BLaER1 treated with 17β-estradiol and CSF1 and Interleukin-3, amounts not matched to agents 10 nM and 100 nM (cell line): ENCODE results near the gene PEX6.
"Not testable (repeated sequence)": the region's sequence is repeated elsewhere in the genome, so short reads cannot be mapped to it uniquely, and the experiment has no call there.

ENCODE experiments used
- H3K27ac ChIP-seq, 11 experiments: shearing (Covaris generic); formaldehyde crosslinking; 2 replicates each; pipeline ENCODE4 v1.8.1; 2022
- H3K27me3 ChIP-seq, 11 experiments: shearing (Covaris generic); formaldehyde crosslinking; 2 replicates each; pipeline ENCODE4 v1.8.1; 2022
- H3K36me3 ChIP-seq, 11 experiments: shearing (Covaris generic); formaldehyde crosslinking; 2 replicates each; pipeline ENCODE4 v1.8.1; 2022
- H3K4me1 ChIP-seq, 10 experiments: shearing (Covaris generic); formaldehyde crosslinking; 2 replicates each; pipeline ENCODE4 v1.8.1; 2022
- H3K4me2 ChIP-seq, 11 experiments: shearing (Covaris generic); formaldehyde crosslinking; 2 replicates each; pipeline ENCODE4 v1.8.1; 2022
- H3K4me3 ChIP-seq, 10 experiments: shearing (Covaris generic); formaldehyde crosslinking; 2 replicates each; pipeline ENCODE4 v1.8.1; 2022
- H3K9ac ChIP-seq, 11 experiments: shearing (Covaris generic); formaldehyde crosslinking; 2 replicates each; pipeline ENCODE4 v1.8.1; 2022
- H3K9me3 ChIP-seq, 11 experiments: shearing (Covaris generic); formaldehyde crosslinking; replicated peaks in 1 of 11; 2 replicates each; pipeline ENCODE4 v1.8.1; 2022
- H4K20me1 ChIP-seq, 11 experiments: shearing (Covaris generic); formaldehyde crosslinking; 2 replicates each; pipeline ENCODE4 v1.8.1; 2022
- Cebpa-rat ChIP-seq, 11 experiments: shearing (Covaris generic); IDR thresholded peaks; 2 replicates each; pipeline ENCODE4 v1.8.1; 2022

The PEX6 gene

DNA sequence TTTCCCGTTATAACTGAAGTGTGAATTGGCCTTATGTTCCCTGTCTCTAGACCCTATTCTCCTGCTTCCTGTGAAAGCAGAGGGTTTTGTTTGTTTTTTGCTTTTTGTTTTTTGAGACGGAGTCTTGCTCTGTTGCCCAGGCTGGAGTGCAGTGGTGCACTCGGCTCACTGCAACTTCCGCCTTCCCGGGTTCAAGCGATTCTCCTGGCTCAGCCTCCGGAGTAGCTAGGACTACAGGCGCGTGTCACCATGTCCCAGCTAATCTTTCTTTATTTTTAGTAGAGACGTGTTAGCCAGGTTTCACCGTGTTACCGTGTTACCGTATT lies 19.1 kb downstream of the PEX6 start:
- Histone ChIP-seq H4K20me1 (peaks cover 0 to 32% (median 19%) of the 10 kb centered on the region in 11 experiments; a peak in 16 of 22 replicates), H3K9ac (no peak overlapping the region), H3K27me3 (peaks cover 21 to 42% (median 39%) of the 10 kb centered on the region in 11 experiments), H3K4me3 (no peak overlapping the region), H3K36me3 (peaks cover 21 to 44% (median 31%) of the 10 kb centered on the region in 11 experiments), H3K9me3 (no peaks in the 10 kb centered on the region), H3K4me1 (peaks cover 0 to 10% (median 0%) of the 10 kb centered on the region in 10 experiments; a peak in 6 of 20 replicates), H3K4me2 (no peak overlapping the region), H3K27ac (no peak overlapping the region)
- no peak for TF ChIP-seq Cebpa-rat (IDR thresholded peaks at IDR 0.05)

- no peak overlapping the region for H3K27ac ChIP-seq
- peaks cover 0 to 25% (median 17%) of the 10 kb centered on the region in 11 experiments; a peak in 14 of 22 replicates for H4K20me1 ChIP-seq
- TF ChIP-seq Cebpa-rat (IDR thresholded peaks at IDR 0.05) = no peak
- no peak overlapping the region for H3K4me3 ChIP-seq
- H3K4me1 ChIP-seq = peaks cover 0 to 10% (median 0%) of the 10 kb centered on the region in 10 experiments; a peak in 6 of 20 replicates
- H3K9me3 ChIP-seq = no peaks in the 10 kb centered on the region
- no peak overlapping the region for H3K4me2 ChIP-seq
- H3K27me3 ChIP-seq = peaks cover 21 to 42% (median 39%) of the 10 kb centered on the region in 11 experiments
- H3K9ac ChIP-seq = no peak overlapping the region
- peaks cover 6 to 28% (median 19%) of the 10 kb centered on the region in 11 experiments; a peak in 20 of 22 replicates for H3K36me3 ChIP-seq
These were observed 20.9 kb downstream of the PEX6 start for GRCh38 chr6:42958125-42958524.

DNA sequence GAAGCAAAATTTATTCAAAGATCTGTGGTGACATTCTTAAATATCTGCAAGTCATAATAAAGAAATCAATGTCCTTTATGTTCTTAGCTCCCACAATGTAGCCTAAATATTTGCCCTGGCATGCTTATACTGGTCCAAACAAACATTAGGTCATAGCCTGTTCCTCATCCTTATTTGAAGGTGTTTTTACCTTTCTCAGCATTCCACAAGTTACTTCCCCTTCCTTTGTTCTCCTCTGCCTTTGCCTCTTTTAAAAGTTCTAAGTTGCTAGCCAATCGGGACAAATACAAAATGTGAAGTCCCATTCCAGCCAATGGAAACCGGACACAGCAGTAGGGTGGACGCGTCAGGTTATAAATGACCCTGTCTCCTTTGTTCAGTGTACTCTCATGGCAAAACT lies 24.6 kb downstream of the PEX6 start:
- not testable (repeated sequence) for H3K4me3 ChIP-seq, H3K27ac ChIP-seq, H3K9ac ChIP-seq, H3K4me1 ChIP-seq, H4K20me1 ChIP-seq, H3K9me3 ChIP-seq, H3K4me2 ChIP-seq, H3K27me3 ChIP-seq
- peaks cover 0 to 29% (median 6%) of the 10 kb centered on the region in 11 experiments; a peak in 10 of 22 replicates for H3K36me3 ChIP-seq

DNA sequence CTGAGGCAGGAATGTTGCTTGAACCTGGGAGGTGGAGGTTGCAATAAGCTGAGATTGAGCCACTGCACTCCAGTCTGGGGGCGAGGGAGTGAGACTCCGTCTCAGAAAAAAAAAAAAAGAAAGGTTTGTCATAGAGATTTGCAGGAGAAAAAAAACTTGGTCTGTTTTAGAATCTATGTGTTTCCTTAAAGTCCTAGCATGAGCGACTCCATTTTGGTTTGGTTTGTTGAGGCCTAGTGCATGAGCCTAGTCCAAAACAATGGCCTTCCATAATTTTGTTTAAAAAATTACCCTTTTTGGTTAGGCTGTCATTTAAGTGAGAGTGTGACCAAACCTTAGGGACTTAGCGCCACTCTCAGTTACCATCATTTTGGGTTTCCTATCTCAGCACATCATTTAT lies 26.6 kb downstream of the PEX6 start:
- no peak overlapping the region for H3K4me3 ChIP-seq
- no peaks in the 10 kb centered on the region for H3K27me3 ChIP-seq
- TF ChIP-seq Cebpa-rat (IDR thresholded peaks at IDR 0.05) = no peak
- H3K9ac ChIP-seq = no peak overlapping the region
- no peaks in the 10 kb centered on the region for H3K4me1 ChIP-seq
- H3K36me3 ChIP-seq = peaks cover 9 to 48% (median 23%) of the 10 kb centered on the region in 11 experiments; a peak in 17 of 22 replicates
- no peak overlapping the region for H3K27ac ChIP-seq
- H3K9me3 ChIP-seq = no peaks in the 10 kb centered on the region
- H3K4me2 ChIP-seq = no peak overlapping the region
- H4K20me1 ChIP-seq = peaks cover 0 to 9% (median 0%) of the 10 kb centered on the region in 11 experiments; a peak in 1 of 22 replicates

DNA sequence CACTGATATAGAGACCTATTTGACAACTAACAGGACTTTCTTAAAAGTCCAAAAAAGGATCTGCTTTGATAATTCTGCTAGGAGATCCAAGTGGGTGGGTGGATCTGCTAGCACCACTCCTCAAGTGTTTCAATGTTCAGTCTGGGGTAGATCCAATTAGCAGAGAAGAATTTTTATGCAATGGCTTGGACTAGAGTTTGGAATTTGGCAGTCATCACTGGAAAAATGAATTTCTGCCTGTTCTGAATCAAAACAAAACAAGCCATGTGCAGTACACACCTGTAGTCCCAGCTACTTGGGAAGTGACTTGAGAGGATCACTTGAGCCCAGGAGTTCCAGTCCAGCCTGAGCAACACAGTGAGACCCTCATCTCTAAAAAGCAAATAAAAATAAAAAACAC lies 31.0 kb downstream of the PEX6 start:
- H3K4me1 ChIP-seq = no peaks in the 10 kb centered on the region
- no peak overlapping the region for H3K4me2 ChIP-seq
- H3K27me3 ChIP-seq = no peaks in the 10 kb centered on the region
- H3K27ac ChIP-seq = no peak overlapping the region
- no peaks in the 10 kb centered on the region for H3K9me3 ChIP-seq
- H3K36me3 ChIP-seq = peaks cover 47 to 87% (median 66%) of the 10 kb centered on the region in 11 experiments
- no peak for TF ChIP-seq Cebpa-rat (IDR thresholded peaks at IDR 0.05)
- H3K4me3 ChIP-seq = no peak overlapping the region
- H4K20me1 ChIP-seq = peaks cover 0 to 22% (median under 1%) of the 10 kb centered on the region in 11 experiments; a peak in 5 of 22 replicates
- no peak overlapping the region for H3K9ac ChIP-seq

GRCh38 chr6:42942444-42942843 lies 36.5 kb downstream of the PEX6 start:
- TF ChIP-seq Cebpa-rat (IDR thresholded peaks at IDR 0.05) = no peak
- Histone ChIP-seq H3K27me3 (no peaks in the 10 kb centered on the region), H3K9ac (peak overlapping the region in 3 of 11 experiments; percentile 0 to 34 (median 16); a peak in 3 of 22 replicates), H3K4me1 (peaks cover 5 to 33% (median 22%) of the 10 kb centered on the region in 10 experiments; a peak in 19 of 20 replicates), H3K27ac (peak overlapping the region in 2 of 11 experiments; percentile 12 to 13; a peak in 1 of 22 replicates), H3K4me2 (no peak overlapping the region), H3K9me3 (no peaks in the 10 kb centered on the region), H4K20me1 (peaks cover 28 to 71% (median 53%) of the 10 kb centered on the region in 11 experiments; a peak in 21 of 22 replicates), H3K4me3 (no peak overlapping the region), H3K36me3 (peaks cover 91 to 100% (median 97%) of the 10 kb centered on the region in 11 experiments)

GRCh38 chr6:42941356-42941755 lies 37.6 kb downstream of the PEX6 start:
- peaks cover 98 to 100% (median 100%) of the 10 kb centered on the region in 11 experiments for H3K36me3 ChIP-seq
- not testable (repeated sequence) for H3K27ac ChIP-seq, H3K27me3 ChIP-seq, H3K4me2 ChIP-seq, H3K9me3 ChIP-seq, H3K4me3 ChIP-seq, H3K9ac ChIP-seq
- H3K4me1 ChIP-seq = peaks cover 12 to 44% (median 33%) of the 10 kb centered on the region in 10 experiments
- peaks cover 39 to 82% (median 64%) of the 10 kb centered on the region in 11 experiments; a peak in 21 of 22 replicates for H4K20me1 ChIP-seq

DNA sequence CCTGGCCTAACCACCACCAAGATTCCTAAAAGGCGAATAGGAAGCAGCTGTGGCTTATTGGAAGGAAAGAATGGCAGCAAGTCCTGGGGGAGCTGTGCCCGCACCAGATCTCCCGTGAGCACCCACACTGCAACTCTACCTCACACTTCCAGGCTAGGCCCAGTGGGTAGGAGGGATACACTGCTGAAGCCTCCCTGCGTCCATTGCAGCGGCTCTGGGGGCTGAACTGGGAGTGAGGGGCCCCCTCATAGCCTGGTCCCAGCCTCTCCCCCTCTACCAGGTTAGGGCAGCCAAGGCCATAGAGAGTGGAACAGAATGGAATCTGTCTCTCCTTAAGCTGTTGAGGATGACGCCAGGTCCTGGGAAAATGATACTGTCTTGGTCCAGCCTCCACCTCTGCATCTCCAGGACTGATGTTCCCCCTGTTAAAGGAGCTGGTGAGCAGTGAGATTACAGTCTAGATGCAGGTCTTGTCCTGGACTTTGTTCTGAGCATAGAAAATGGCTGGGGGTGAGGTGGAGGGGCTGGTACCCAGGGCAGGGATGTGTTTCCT lies 38.4 kb downstream of the PEX6 start:
- no peak overlapping the region for H3K4me3 ChIP-seq
- H3K27me3 ChIP-seq = no peaks in the 10 kb centered on the region
- peaks cover 19 to 52% (median 41%) of the 10 kb centered on the region in 10 experiments for H3K4me1 ChIP-seq
- TF ChIP-seq Cebpa-rat (IDR thresholded peaks at IDR 0.05) = no peak
- peak overlapping the region in 3 of 11 experiments; percentile 16 to 49 (median 24); a peak in 4 of 22 replicates for H3K27ac ChIP-seq
- peaks cover 47 to 90% (median 71%) of the 10 kb centered on the region in 11 experiments; a peak in 21 of 22 replicates for H4K20me1 ChIP-seq
- peaks cover 99 to 100% (median 100%) of the 10 kb centered on the region in 11 experiments for H3K36me3 ChIP-seq
- no peaks in the 10 kb centered on the region for H3K9me3 ChIP-seq
- no peak overlapping the region for H3K4me2 ChIP-seq
- H3K9ac ChIP-seq = peak overlapping the region in 1 of 11 experiments; percentile 29; a peak in 1 of 22 replicates

GRCh38 chr6:42939810-42940167 lies 39.2 kb downstream of the PEX6 start:
- no peak for TF ChIP-seq Cebpa-rat (IDR thresholded peaks at IDR 0.05)
- H3K4me3 ChIP-seq = no peak overlapping the region
- no peak overlapping the region for H3K4me2 ChIP-seq
- H3K9me3 ChIP-seq = no peaks in the 10 kb centered on the region
- no peaks in the 10 kb centered on the region for H3K27me3 ChIP-seq
- peaks cover 99 to 100% (median 100%) of the 10 kb centered on the region in 11 experiments for H3K36me3 ChIP-seq
- peaks cover 27 to 59% (median 49%) of the 10 kb centered on the region in 10 experiments for H3K4me1 ChIP-seq
- peaks cover 55 to 98% (median 79%) of the 10 kb centered on the region in 11 experiments; a peak in 21 of 22 replicates for H4K20me1 ChIP-seq
- peak overlapping the region in 1 of 11 experiments; percentile 69; a peak in 1 of 22 replicates for H3K9ac ChIP-seq
- peak overlapping the region in 3 of 11 experiments; percentile 77 to 99 (median 98); a peak in 5 of 22 replicates for H3K27ac ChIP-seq
